OCI-LY3 (cell line): ENCODE data around the gene ZSCAN20.

ENCODE experiments used
- EZH2phosphoT487 ChIP-seq: fragments of 200-600 bp; shearing (Covaris generic); IDR thresholded peaks from 2 replicates; pipeline ENCODE4 v1.6.1; 2018; ENCODE audit warnings: antibody characterized with exemption, mixed run types, low read depth
- TF ChIP-seq, protein P1 (sequence below): fragments of 200-600, 300-600 bp; sonication (generic); IDR thresholded peaks from 2 replicates; pipeline ENCODE4 v1.5.1; 2014; ENCODE audit warnings: antibody characterized with exemption, low read length, low read depth

DNA sequence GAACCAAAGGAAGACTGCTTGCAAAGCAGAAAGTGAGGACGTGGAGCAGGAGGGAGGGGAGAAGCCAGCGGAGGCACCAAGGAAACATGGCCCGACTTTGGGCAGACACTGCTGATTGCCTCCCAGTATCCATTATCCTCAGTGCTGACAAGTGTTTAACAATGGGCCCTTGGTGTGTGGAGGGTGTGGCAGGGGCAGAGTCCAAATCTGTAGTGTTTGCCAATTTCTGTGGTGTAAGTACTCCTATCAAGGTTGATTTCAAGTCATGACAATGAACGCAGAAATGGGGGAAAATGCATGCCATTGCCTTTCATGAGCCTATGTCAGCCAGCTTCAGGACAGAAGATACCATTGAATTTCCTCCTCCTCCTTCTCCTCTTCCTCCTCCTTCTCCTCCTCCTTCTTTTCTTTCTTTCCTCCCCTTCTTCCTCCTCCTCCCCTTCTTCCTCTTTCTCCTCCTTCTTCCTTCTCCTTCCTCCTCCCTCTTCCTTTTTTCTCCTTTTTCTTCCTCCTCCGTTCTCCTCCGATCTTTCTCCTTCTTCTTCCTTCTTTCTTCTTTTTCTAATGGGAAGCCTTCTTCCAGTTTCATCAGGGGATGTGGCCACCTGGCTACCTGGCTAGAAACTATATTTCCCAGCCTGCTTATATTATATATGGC is 31.2 kb upstream of the ZSCAN20 start:
- TF ChIP-seq, protein P1, sequence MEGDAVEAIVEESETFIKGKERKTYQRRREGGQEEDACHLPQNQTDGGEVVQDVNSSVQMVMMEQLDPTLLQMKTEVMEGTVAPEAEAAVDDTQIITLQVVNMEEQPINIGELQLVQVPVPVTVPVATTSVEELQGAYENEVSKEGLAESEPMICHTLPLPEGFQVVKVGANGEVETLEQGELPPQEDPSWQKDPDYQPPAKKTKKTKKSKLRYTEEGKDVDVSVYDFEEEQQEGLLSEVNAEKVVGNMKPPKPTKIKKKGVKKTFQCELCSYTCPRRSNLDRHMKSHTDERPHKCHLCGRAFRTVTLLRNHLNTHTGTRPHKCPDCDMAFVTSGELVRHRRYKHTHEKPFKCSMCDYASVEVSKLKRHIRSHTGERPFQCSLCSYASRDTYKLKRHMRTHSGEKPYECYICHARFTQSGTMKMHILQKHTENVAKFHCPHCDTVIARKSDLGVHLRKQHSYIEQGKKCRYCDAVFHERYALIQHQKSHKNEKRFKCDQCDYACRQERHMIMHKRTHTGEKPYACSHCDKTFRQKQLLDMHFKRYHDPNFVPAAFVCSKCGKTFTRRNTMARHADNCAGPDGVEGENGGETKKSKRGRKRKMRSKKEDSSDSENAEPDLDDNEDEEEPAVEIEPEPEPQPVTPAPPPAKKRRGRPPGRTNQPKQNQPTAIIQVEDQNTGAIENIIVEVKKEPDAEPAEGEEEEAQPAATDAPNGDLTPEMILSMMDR: no peak
- no peak for TF ChIP-seq EZH2phosphoT487
